Activated T-helper 1 cell treated with anti-CD3 and anti-CD28 coated beads, Interleukin-12 subunit alpha, Interleukin-12 subunit beta, Interleukin-2, Interleukin-4 antibody, amounts not matched to agents 30 ng/mL and 10 ng/mL and 1 ng/mL, durations not matched to agents 14 hours and 24 hours and 36 hours (primary cell): ENCODE results near the gene NARF. TPM values are rescaled to one million over a fixed set of nuclear protein-coding genes. Genes with fewer than 3 reads are reported as not detected.

Experiments
- DNase-seq: peaks from one replicate; pipeline ENCODE4 v3.0.0; 2021; ENCODE audit warnings: low spot score
- H3K27ac Mint-ChIP-seq: one replicate; pipeline ENCODE4 v1.8.0; 2021; ENCODE audit warnings: mild to moderate bottlenecking, mixed read lengths
- H3K27me3 Mint-ChIP-seq: one replicate; pipeline ENCODE4 v1.8.0; 2022; ENCODE audit warnings: mild to moderate bottlenecking, moderate library complexity, mixed read lengths; ENCODE audit not compliant: insufficient read depth
- H3K36me3 Mint-ChIP-seq: one replicate; pipeline ENCODE4 v1.8.0; 2021; ENCODE audit warnings: low read depth, mixed read lengths
- H3K4me1 Mint-ChIP-seq: one replicate; pipeline ENCODE4 v1.8.0; 2021; ENCODE audit warnings: low read depth, mixed read lengths
- H3K4me3 Mint-ChIP-seq: one replicate; pipeline ENCODE4 v1.8.0; 2021; ENCODE audit warnings: mild to moderate bottlenecking, moderate library complexity, mixed read lengths
- H3K9me3 Mint-ChIP-seq: one replicate; pipeline ENCODE4 v1.8.0; 2021; ENCODE audit warnings: mixed read lengths
- intact Hi-C: fragments of 100-400 bp; cut with micrococcal nuclease; formaldehyde crosslinking; loops from one replicate; pipeline ENCODE4 v1.15.1; 2024
- total RNA-seq: library from RNA; stranded (reverse); gene quantifications from 2 replicates; pipeline ENCODE4 v1.2.3, GENCODE V29; 2022

Gene NARF
- total RNA-seq, 1 donor from 2014 or later: 103 TPM

GRCh38 chr17:82418001-82418986 is 40.2 kb upstream of the NARF start, which contains the start of the genes HEXD and OGFOD3:
TSS of gene HEXD (plus strand) at chr17:82418347. CDS start at chr17:82419800, 1,453 bp downstream.
TSS of gene OGFOD3 (minus strand) at chr17:82418586. CDS start at chr17:82418485, 101 bp downstream.
- Mint-ChIP-seq H3K4me1 (peaks cover 24% of the 10 kb centered on the region), H3K9me3 (no peaks in the 10 kb centered on the region), H3K4me3 (peak within 1 kb of the TSS; percentile 82), H3K27me3 (no peaks in the 10 kb centered on the region), H3K27ac (peak within 1 kb of the TSS; percentile 61), H3K36me3 (peaks cover 29% of the 10 kb centered on the region)
- peak; percentile 85 for DNase-seq
- intact Hi-C loops: loop anchor here (1.0 to 5.0 kb wide), 7 partner anchors 32 to 381 kb away; partner anchors contain the start of genes CSNK1D, CYBC1, DCXR and NARF

GRCh38 chr17:82419540-82419939 is 39.0 kb upstream of the NARF start:
- H3K4me1 Mint-ChIP-seq: peaks cover 22% of the 10 kb centered on the region
- H3K27me3 Mint-ChIP-seq: no peaks in the 10 kb centered on the region
- no peak for DNase-seq
- peaks cover 29% of the 10 kb centered on the region for H3K36me3 Mint-ChIP-seq
- H3K27ac Mint-ChIP-seq: peak overlapping the region; percentile 61
- intact Hi-C loops: loop anchor here (1.0 to 5.0 kb wide), 4 partner anchors 39 to 229 kb away; partner anchors contain the start of genes NARF, SLC16A3 and WDR45B
- peak overlapping the region; percentile 82 for H3K4me3 Mint-ChIP-seq
- H3K9me3 Mint-ChIP-seq: no peaks in the 10 kb centered on the region

GRCh38 chr17:82424001-82424862 is 34.3 kb upstream of the NARF start:
- peak; percentile 36 for DNase-seq
- Mint-ChIP-seq H3K9me3 (no peaks in the 10 kb centered on the region), H3K27me3 (no peaks in the 10 kb centered on the region), H3K4me1 (peaks cover 18% of the 10 kb centered on the region), H3K4me3 (no peak overlapping the region), H3K36me3 (peaks cover 33% of the 10 kb centered on the region), H3K27ac (peak overlapping the region; percentile 25)
- intact Hi-C loops: no loop called here

- Mint-ChIP-seq H3K4me1 (peaks cover 18% of the 10 kb centered on the region), H3K27me3 (no peaks in the 10 kb centered on the region), H3K4me3 (no peak overlapping the region), H3K9me3 (no peaks in the 10 kb centered on the region), H3K36me3 (peaks cover 36% of the 10 kb centered on the region), H3K27ac (peak overlapping the region; percentile 25)
- DNase-seq: no peak
- intact Hi-C loops: no loop called here
Observed at GRCh38 chr17:82424863-82425159, 33.7 kb upstream of the NARF start.

- no peak overlapping the region for H3K27ac Mint-ChIP-seq
- DNase-seq: no peak
- H3K4me1 Mint-ChIP-seq: peaks cover 18% of the 10 kb centered on the region
- intact Hi-C loops: no loop called here
- H3K36me3 Mint-ChIP-seq: peaks cover 18% of the 10 kb centered on the region
- no peaks in the 10 kb centered on the region for H3K9me3 Mint-ChIP-seq
- H3K4me3 Mint-ChIP-seq: no peak overlapping the region
- H3K27me3 Mint-ChIP-seq: no peaks in the 10 kb centered on the region
Observed at GRCh38 chr17:82428546-82428945, 30.0 kb upstream of the NARF start.

- no peaks in the 10 kb centered on the region for H3K9me3 Mint-ChIP-seq
- H3K4me1 Mint-ChIP-seq: peaks cover 17% of the 10 kb centered on the region
- H3K27ac Mint-ChIP-seq: peak overlapping the region; percentile 40
- H3K27me3 Mint-ChIP-seq: no peaks in the 10 kb centered on the region
- peaks cover 16% of the 10 kb centered on the region for H3K36me3 Mint-ChIP-seq
- H3K4me3 Mint-ChIP-seq: no peak overlapping the region
- intact Hi-C loops: no loop called here
- DNase-seq: no peak
Observed at GRCh38 chr17:82429824-82430223, 28.7 kb upstream of the NARF start.

GRCh38 chr17:82432017-82432416 is 26.5 kb upstream of the NARF start:
- no peak for DNase-seq
- no peak overlapping the region for H3K27ac Mint-ChIP-seq
- no peak overlapping the region for H3K4me3 Mint-ChIP-seq
- no peaks in the 10 kb centered on the region for H3K9me3 Mint-ChIP-seq
- intact Hi-C loops: no loop called here
- H3K36me3 Mint-ChIP-seq: peaks cover 16% of the 10 kb centered on the region
- H3K4me1 Mint-ChIP-seq: peaks cover 17% of the 10 kb centered on the region
- H3K27me3 Mint-ChIP-seq: no peaks in the 10 kb centered on the region

- H3K9me3 Mint-ChIP-seq: no peaks in the 10 kb centered on the region
Observed at GRCh38 chr17:82433560-82434215, 24.9 kb upstream of the NARF start.

GRCh38 chr17:82434216-82434565 is 24.4 kb upstream of the NARF start:
- no peak overlapping the region for H3K27ac Mint-ChIP-seq
- intact Hi-C loops: no loop called here
- no peak for DNase-seq
- no peak overlapping the region for H3K4me3 Mint-ChIP-seq
- H3K9me3 Mint-ChIP-seq: no peaks in the 10 kb centered on the region
- no peaks in the 10 kb centered on the region for H3K27me3 Mint-ChIP-seq
- peaks cover 15% of the 10 kb centered on the region for H3K36me3 Mint-ChIP-seq
- H3K4me1 Mint-ChIP-seq: peaks cover 16% of the 10 kb centered on the region

More at GRCh38 chr17:82433560-82434215, 24.9 kb upstream of the NARF start:
- no peak overlapping the region for H3K4me3 Mint-ChIP-seq
- H3K36me3 Mint-ChIP-seq: peaks cover 15% of the 10 kb centered on the region
- H3K4me1 Mint-ChIP-seq: peaks cover 17% of the 10 kb centered on the region
- no peaks in the 10 kb centered on the region for H3K27me3 Mint-ChIP-seq
- intact Hi-C loops: no loop called here
- no peak for DNase-seq
- no peak overlapping the region for H3K27ac Mint-ChIP-seq

GRCh38 chr17:82435103-82435502 is 23.4 kb upstream of the NARF start:
- H3K27me3 Mint-ChIP-seq: no peaks in the 10 kb centered on the region
- peaks cover 6% of the 10 kb centered on the region for H3K36me3 Mint-ChIP-seq
- H3K4me1 Mint-ChIP-seq: peaks cover 7% of the 10 kb centered on the region
- no peak for DNase-seq
- intact Hi-C loops: no loop called here
- H3K4me3 Mint-ChIP-seq: no peak overlapping the region
- no peak overlapping the region for H3K27ac Mint-ChIP-seq
- H3K9me3 Mint-ChIP-seq: no peaks in the 10 kb centered on the region

- Mint-ChIP-seq H3K27ac (no peak overlapping the region), H3K36me3 (peaks cover 6% of the 10 kb centered on the region), H3K4me3 (no peak overlapping the region), H3K4me1 (peaks cover 5% of the 10 kb centered on the region), H3K9me3 (no peaks in the 10 kb centered on the region), H3K27me3 (no peaks in the 10 kb centered on the region)
- intact Hi-C loops: no loop called here
- DNase-seq: no peak
Observed at GRCh38 chr17:82435601-82436583, 22.6 kb upstream of the NARF start.
